T-helper 1 cell (primary cell): ENCODE results near the gene PPP1R14C.
A peak's percentile ranks its signal among the peaks of the same experiment; 100 is the strongest.

Experiments
- DNase-seq, 5 donors: peaks; one replicate each; pipeline ENCODE4 v3.0.0-alpha.2; 2012 to 2020

PPP1R14C gene

DNA sequence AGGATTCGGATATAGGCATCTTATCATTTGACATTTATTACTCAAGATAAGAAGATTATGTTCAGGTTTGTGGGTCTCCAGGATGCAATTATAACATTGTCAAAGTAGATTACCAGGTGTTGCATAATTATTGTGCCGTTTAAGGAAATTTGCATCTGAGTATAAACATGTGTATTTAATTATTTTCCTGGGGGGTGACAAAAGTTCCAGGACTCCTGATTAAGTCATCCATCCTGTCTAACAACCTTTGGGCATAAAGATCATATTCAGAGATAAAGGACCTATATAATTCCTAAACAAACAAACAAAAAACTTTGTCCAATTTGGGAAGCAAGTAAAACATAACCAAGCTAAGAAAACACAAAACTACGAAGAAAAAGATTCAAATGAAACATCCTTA lies 3.3 kb upstream of the PPP1R14C start:
- DNase-seq: no peak

DNA sequence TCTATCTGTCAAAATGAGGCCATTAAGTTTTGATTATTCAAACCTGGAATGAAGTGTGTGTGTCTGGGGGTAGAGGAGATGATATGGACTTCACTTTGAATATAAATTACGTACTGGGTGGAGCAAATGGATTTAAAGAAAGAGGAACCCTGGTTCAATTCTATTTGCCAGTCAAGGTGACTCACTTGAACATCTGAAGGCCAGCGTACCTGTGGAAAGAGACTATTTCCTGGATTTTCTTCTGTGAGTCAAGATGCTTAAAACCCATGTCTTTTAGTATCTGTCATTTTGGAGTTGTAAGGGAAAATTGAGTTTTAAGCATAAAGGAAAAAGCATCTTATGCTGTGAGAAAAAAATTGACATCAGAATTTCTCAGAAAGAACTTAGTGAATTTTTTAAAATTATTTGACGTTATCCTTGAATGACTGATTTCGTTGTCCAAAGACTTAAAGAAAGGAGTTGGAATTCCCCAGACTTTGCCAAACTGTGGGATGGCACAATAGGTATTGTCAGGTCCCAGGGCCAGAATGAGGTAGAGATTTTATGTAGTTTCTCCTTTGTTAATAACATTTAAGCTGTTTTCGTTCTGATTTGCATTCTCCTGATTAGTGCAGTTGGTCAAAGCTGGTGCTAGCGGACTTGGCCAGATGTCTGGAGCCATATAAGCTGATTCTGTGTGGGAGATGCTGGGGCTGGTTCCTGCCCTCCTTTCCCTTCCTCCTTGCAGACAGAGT lies 2.4 kb upstream of the PPP1R14C start:
- no peak for DNase-seq

DNA sequence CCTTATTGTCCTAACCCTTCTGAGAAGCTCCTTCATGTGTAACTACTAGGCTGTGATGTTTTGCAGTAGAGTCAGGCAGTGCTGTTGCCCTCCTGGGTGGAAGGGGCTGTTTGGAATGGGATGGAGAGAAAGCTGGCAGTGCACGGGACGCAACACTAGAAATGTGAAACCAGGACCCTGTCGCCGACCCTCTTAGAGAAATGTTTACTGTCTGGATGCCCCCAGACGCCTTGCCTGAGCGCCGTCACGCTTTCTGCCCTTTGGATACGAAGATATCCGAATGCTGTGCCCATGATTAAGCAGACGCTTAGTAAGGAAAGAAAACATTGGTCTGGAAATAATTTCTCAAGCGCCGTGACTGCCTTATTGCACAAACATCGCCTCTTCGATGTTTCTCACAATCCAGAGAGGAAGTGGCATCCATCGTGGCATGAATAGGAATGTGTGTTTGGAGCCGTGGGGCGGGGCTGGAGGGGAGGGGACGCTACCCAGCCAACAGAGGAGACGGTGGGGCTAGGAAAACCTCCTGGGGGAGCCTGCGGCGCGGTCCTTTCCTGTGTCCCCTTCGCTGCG lies 661 bp upstream of the PPP1R14C start:
- DNase-seq: no peak

GRCh38 chr6:150143516-150144293 lies 861 bp downstream of the PPP1R14C start:
- no peak for DNase-seq

- no peak for DNase-seq
Measured at GRCh38 chr6:150144294-150144868, 1.5 kb downstream of the PPP1R14C start.

GRCh38 chr6:150145427-150145826 lies 2.6 kb downstream of the PPP1R14C start:
- no peak for DNase-seq

DNA sequence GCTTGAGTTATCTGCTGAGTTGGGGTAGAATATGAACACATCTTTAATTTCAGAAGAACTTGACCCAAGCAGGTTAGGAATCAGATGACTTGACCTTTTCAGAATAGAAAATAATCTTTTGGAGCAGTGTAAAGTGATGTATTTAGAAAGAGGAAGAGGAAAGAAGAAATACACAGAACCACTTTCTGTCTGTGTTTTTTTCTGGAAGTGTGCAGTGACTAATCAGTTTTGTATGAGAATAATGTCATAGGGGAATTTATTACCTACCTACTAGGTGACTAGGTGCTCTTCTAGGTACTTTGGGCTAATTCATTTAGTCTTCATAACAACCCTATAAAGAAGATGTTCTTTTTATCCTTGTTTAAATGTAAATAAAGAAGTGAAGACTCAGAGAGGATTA lies 3.0 kb downstream of the PPP1R14C start:
- no peak for DNase-seq

- DNase-seq: no peak
Measured at GRCh38 chr6:150146436-150146835, 3.6 kb downstream of the PPP1R14C start.

- DNase-seq: no peak
Measured at GRCh38 chr6:150149146-150149545, 6.3 kb downstream of the PPP1R14C start.

GRCh38 chr6:150150458-150150820 lies 7.6 kb downstream of the PPP1R14C start:
- DNase-seq: no peak

- DNase-seq: no peak
Measured at GRCh38 chr6:150150821-150151646, 8.2 kb downstream of the PPP1R14C start.

DNA sequence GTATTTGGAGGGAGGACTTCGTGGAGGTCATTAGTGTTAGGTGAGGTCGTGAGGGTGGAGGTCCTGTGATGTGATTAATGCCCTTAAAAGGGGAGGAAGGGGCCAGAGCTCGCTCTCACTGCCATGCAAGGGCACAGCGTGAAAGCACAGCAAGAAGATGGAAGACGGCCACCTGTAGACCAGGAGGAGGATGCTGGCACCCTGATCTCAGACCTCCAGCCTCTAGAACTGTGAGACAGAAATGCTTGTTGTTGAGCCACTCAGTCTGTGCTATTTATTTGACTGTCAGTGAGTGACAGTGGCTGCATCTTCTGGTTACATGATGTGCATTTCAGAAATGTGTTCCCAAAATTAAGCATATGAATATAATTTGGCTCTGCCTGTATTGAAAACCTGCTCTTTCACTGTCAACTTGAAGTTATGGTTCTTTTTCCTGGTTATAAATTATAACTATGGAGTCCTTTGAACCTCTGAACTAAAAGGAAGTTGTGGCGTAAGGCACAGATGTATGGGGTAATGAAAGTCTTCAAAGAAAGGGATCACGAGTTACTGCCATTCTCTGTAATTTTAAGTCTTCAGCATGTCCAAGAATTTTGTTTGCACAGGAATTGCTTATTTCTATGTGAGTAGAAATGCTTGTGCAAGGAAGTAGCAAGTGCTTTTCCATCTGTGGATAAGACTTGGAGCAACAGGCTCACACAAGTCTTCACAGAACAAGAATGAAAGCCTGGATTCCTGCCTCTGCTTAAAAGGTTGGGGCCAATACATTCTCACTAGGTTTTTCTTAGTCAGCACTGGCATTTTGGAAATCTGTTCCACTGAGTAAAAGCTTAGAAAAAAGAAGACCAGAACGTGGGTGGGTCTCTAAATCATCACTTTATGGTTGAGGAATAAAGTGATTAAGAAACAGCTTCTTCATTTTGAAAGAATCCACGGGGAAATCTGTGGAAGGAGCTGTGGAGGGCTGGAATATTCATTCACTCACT lies 10.3 kb downstream of the PPP1R14C start:
- DNase-seq: no peak

GRCh38 chr6:150153905-150154492 lies 11.2 kb downstream of the PPP1R14C start:
- peak in 1 of 5 donors; percentile 14 for DNase-seq

DNA sequence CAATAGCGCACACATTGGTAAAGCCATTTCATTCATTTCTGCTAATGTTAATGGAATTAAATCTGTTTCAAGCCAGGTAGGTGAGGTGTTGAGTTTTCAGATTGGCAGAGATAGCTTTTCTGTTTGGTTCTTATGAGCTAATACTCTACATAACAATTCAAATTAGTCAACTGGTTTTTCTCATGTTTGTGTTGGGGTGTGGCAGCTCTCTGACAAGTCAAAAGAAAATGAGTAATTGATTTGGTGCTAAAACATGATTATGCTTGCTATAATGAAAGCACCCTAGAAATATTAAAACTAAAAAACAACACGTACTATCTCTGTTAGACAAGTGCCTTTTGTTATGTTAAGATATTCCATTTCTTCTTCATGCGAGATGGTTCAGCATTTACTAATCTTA lies 13.6 kb downstream of the PPP1R14C start:
- DNase-seq: no peak

DNA sequence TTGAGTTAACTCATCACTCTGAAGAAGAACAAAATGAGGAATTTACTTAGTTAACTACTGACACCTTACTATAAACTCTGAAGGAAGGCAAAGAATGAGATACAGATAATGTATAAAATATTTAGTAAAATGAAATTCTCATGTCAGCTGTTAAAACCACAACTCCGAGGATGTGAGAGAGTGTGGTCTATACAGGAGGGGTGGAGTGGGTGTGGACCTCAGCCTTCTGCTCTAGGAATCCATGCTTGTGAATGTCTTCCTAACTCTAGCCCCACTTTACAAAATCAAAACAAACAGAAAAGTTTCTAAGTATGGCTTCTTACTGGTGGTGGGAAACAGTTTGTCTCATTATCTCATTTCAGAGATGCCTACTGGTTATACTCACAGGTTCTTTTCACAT lies 14.2 kb downstream of the PPP1R14C start:
- no peak for DNase-seq

DNA sequence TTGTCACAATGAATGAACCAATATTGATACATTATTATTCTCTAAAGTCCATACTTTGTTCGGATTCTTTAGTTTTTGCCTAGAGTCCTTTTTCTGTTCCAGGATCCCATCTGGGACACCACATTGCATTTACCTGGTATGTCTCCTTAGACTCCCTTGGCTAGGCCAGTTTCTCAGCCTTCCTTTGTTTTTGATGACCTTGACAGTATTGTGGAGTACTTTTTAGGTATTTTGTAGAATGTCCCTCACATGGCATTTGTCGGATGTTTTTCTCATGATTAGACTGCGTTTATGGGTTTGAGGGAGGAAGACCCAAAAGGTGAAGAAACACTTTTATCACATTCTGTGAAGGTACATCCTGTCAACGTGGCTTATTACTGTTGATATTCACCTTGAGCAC lies 16.9 kb downstream of the PPP1R14C start:
- DNase-seq: no peak

DNA sequence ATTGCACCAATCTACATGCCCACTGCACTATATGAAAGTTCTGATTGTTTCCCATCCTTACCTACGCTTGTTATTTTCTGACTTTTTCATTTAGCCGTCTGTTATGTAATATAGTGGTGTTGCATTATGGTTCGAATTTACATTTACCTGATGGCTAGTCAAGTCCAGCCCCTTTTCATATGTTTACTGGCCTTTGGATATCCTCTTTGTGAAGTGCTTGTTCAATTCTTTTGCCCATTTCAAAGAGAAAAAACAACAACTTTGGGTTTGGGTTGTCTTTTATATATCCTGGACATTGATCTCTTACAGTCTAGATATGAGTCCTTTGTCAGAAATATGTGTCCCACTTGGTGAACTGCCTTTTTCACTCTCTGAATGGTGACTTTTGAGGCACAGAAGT lies 21.1 kb downstream of the PPP1R14C start:
- DNase-seq: no peak

DNA sequence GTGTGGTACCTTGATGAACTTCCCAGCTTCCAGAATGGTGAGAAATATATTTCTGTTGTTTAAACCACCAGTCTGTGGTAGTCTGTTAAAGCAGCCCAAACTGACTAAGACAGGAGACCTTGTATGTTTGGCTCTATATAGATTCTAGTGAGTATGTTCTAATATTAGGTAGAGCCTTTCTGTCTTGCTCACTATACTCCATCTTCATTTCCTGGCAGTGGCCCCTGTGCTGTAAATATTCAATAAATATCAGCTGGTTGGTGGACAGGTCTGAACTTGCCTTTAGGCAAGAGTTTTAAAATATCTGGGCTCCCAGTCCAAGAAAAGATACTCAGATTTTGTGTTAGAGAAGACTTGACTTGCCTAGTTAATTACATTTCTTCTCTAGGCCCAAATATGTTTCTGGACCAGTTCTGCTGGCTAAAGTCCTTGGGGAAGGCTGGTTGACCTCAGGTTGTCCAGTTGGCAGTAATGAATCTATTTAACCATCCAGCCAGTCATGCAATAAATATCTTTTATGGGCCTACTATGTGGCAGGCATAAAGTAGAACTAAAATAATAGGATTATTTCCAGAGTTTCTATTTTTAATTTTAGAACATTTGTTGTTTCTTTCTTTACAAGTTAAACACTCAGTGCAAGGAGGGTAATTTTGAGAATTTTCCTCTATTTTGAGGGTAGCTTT lies 22.3 kb downstream of the PPP1R14C start:
- no peak for DNase-seq

DNA sequence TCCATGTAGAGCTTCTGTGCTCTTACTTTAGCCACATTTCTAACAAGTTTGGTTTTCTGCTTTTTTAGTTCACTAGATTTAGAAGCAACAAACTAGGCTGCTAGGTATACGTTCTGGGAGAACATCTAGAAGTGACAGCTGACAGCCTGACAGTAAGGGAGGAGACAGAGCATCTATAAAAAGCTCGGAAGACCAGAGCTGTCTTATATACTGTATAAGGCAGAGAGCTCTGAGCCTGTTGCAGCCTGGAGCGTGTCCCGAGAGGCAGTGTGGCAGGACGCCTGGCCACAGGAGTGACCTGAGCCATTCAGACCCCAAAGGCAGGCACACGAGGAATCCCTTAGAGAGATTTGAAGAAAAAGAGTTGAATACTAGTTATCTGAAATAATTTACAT lies 24.6 kb downstream of the PPP1R14C start:
- DNase-seq: no peak

- no peak for DNase-seq
Measured at GRCh38 chr6:150169181-150169580, 26.3 kb downstream of the PPP1R14C start.
